SK-N-SH (cell line): ENCODE measurements around the gene BAZ1B.
"Not testable (repeated sequence)": the region's sequence is repeated elsewhere in the genome, so short reads cannot be mapped to it uniquely, and the experiment has no call there.

ENCODE experiments used
- CTCF ChIP-seq: fragments of 200-600 bp; sonication (generic); IDR thresholded peaks from 2 replicates; pipeline ENCODE4 v1.6.1; 2017; ENCODE audit warnings: antibody characterized with exemption, mild to moderate bottlenecking, moderate library complexity
- EZH2phosphoT487 ChIP-seq: fragments of 200-600 bp; sonication (generic); IDR thresholded peaks from 2 replicates; pipeline ENCODE4 v1.6.1; 2017; ENCODE audit warnings: low read depth, mixed run types, mild to moderate bottlenecking, antibody characterized with exemption, moderate library complexity, borderline replicate concordance
- MAX ChIP-seq: IDR thresholded peaks from 2 replicates; pipeline ENCODE4 v1.4.0; 2012; ENCODE audit warnings: low read depth
- MXI1 ChIP-seq: IDR thresholded peaks from 2 replicates; pipeline ENCODE4 v1.6.1; 2012; ENCODE audit warnings: mild to moderate bottlenecking, low read depth, low read length, improper control_type of control experiment
- NFIC ChIP-seq: IDR thresholded peaks from 2 replicates; pipeline ENCODE4 v1.4.0; 2012; ENCODE audit warnings: borderline replicate concordance
- POLR2AphosphoS5 ChIP-seq: IDR thresholded peaks from 2 replicates; pipeline ENCODE4 v1.6.1; 2012; ENCODE audit warnings: low read depth, low read length
- RFX5 ChIP-seq: IDR thresholded peaks from 2 replicates; pipeline ENCODE4 v1.6.1; 2012; ENCODE audit warnings: mild to moderate bottlenecking, improper control_type of control experiment, low read length
- SIN3A ChIP-seq: IDR thresholded peaks from 2 replicates; pipeline ENCODE4 v1.6.1; 2012; ENCODE audit warnings: low read depth, mild to moderate bottlenecking, low read length, moderate library complexity, borderline replicate concordance
- TCF12 ChIP-seq: IDR thresholded peaks from 2 replicates; pipeline ENCODE4 v1.4.0; 2012
- ZBTB33 ChIP-seq: IDR thresholded peaks from 2 replicates; pipeline ENCODE4 v1.4.0; 2012; ENCODE audit warnings: low read depth, borderline replicate concordance

DNA sequence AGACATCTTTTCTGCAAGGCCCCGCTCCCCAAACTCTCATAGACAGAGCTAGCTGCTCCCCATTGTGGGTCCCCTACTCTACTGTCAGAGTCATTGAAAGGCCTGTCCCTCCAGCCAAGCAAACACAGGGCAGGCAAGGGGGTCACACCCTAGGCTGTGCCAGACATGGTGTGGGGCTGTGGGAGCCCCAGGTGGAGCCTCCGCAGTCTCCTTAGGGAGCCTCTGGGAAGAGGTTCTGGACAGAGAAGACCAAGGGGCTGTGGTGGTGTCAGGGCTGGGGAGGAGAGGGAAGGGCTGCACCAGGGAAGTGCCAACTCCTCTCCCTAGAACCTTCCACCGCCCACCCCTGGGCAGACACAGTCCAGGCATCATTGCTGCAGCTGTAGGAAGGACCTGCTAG lies 117.2 kb downstream of the BAZ1B start:
- not testable (repeated sequence) for TF ChIP-seq MXI1, CTCF, ZBTB33, TCF12, SIN3A, POLR2AphosphoS5, RFX5, MAX, NFIC, EZH2phosphoT487
